HG03196 (cell line): ENCODE measurements around the gene OR2A42.
"Not testable (repeated sequence)": the region's sequence is repeated elsewhere in the genome, so short reads cannot be mapped to it uniquely, and the experiment has no call there.

Experiments used
- ATAC-seq: cut with Tn5 transposase; IDR thresholded peaks from one replicate; pipeline ENCODE4 v1.9.1; 2021; ENCODE audit not compliant: unreplicated experiment

Gene OR2A42

GRCh38 chr7:144239365-144239764, at the start of gene OR2A42:
Gene OR2A42 (minus strand): TSS chr7:144239605. CDS start chr7:144232843, 6,762 bp downstream.
- not testable (repeated sequence) for ATAC-seq

GRCh38 chr7:144287171-144287784, 47.9 kb upstream of the OR2A42 start:
- not testable (repeated sequence) for ATAC-seq

- ATAC-seq, result not testable (repeated sequence)
Observed at GRCh38 chr7:144283716-144284115, 44.3 kb upstream of the OR2A42 start.

GRCh38 chr7:144282490-144282889, 43.1 kb upstream of the OR2A42 start:
- not testable (repeated sequence) for ATAC-seq

GRCh38 chr7:144281981-144282380, 42.6 kb upstream of the OR2A42 start:
- ATAC-seq, result not testable (repeated sequence)

GRCh38 chr7:144280010-144280409, 40.6 kb upstream of the OR2A42 start:
- ATAC-seq, result not testable (repeated sequence)

GRCh38 chr7:144275281-144275680, 35.9 kb upstream of the OR2A42 start:
- not testable (repeated sequence) for ATAC-seq

GRCh38 chr7:144269188-144269587, 29.8 kb upstream of the OR2A42 start, which contains the start of gene CTAGE8:
Gene CTAGE8 (minus strand): TSS chr7:144269288. CDS start chr7:144269250, 38 bp downstream.
- not testable (repeated sequence) for ATAC-seq

- not testable (repeated sequence) for ATAC-seq
Observed at GRCh38 chr7:144264692-144265091, 25.3 kb upstream of the OR2A42 start, which contains the start of gene OR2A7. Gene OR2A7 (minus strand): TSS chr7:144264792. CDS start chr7:144259628, 5,164 bp downstream.

GRCh38 chr7:144262128-144262527, 22.7 kb upstream of the OR2A42 start:
- ATAC-seq, result not testable (repeated sequence)

GRCh38 chr7:144259067-144259466, 19.7 kb upstream of the OR2A42 start:
- ATAC-seq, result not testable (repeated sequence)

GRCh38 chr7:144256112-144256511, 16.7 kb upstream of the OR2A42 start:
- no peak for ATAC-seq

- ATAC-seq, result no peak
Observed at GRCh38 chr7:144255471-144255897, 16.1 kb upstream of the OR2A42 start.

GRCh38 chr7:144252307-144252706, 12.9 kb upstream of the OR2A42 start:
- ATAC-seq, result not testable (repeated sequence)

GRCh38 chr7:144247674-144248330, 8.4 kb upstream of the OR2A42 start:
- ATAC-seq, result not testable (repeated sequence)

GRCh38 chr7:144246967-144247366, 7.6 kb upstream of the OR2A42 start:
- ATAC-seq, result not testable (repeated sequence)

- ATAC-seq, result not testable (repeated sequence)
Observed at GRCh38 chr7:144245372-144245771, 6.0 kb upstream of the OR2A42 start.

- ATAC-seq, result not testable (repeated sequence)
Observed at GRCh38 chr7:144238530-144239082, 799 bp downstream of the OR2A42 start.

GRCh38 chr7:144233039-144233438, 6.4 kb downstream of the OR2A42 start:
- not testable (repeated sequence) for ATAC-seq

- ATAC-seq, result not testable (repeated sequence)
Observed at GRCh38 chr7:144231027-144231426, 8.4 kb downstream of the OR2A42 start.

GRCh38 chr7:144228810-144229209, 10.6 kb downstream of the OR2A42 start:
- not testable (repeated sequence) for ATAC-seq

GRCh38 chr7:144226866-144227265, 12.5 kb downstream of the OR2A42 start:
- not testable (repeated sequence) for ATAC-seq
